ENCODE data around the gene RNU1-2. TPM values are rescaled to one million over a fixed set of nuclear protein-coding genes. Genes with fewer than 3 reads are reported as not detected.
"Not testable (repeated sequence)": the region's sequence is repeated elsewhere in the genome, so short reads cannot be mapped to it uniquely, and the experiment has no call there.

RNU1-2 gene
- total RNA-seq, 1 donor from 2014 or later, result under 0.01 TPM

- not testable (repeated sequence) for DNase-seq
Observed at GRCh38 chr1:16911851-16912721, 16.3 kb downstream of the RNU1-2 start.

GRCh38 chr1:16912742-16913141, 17.0 kb downstream of the RNU1-2 start:
- DNase-seq, result not testable (repeated sequence)

GRCh38 chr1:16913181-16913832, 17.5 kb downstream of the RNU1-2 start:
- no peak for DNase-seq

- DNase-seq, result peak; percentile 97
Observed at GRCh38 chr1:16913833-16914662, 18.3 kb downstream of the RNU1-2 start.

GRCh38 chr1:16914928-16915626, 19.3 kb downstream of the RNU1-2 start:
- not testable (repeated sequence) for DNase-seq

GRCh38 chr1:16915627-16915973, 19.8 kb downstream of the RNU1-2 start:
- DNase-seq, result no peak

- DNase-seq, result not testable (repeated sequence)
Observed at GRCh38 chr1:16916036-16916880, 20.5 kb downstream of the RNU1-2 start.

- no peak for DNase-seq
Observed at GRCh38 chr1:16918371-16918770, 22.6 kb downstream of the RNU1-2 start.

- not testable (repeated sequence) for DNase-seq
Observed at GRCh38 chr1:16918936-16919665, 23.3 kb downstream of the RNU1-2 start.

- DNase-seq, result no peak
Observed at GRCh38 chr1:16920951-16921350, 25.2 kb downstream of the RNU1-2 start.

GRCh38 chr1:16921391-16922185, 25.8 kb downstream of the RNU1-2 start, which contains the start of gene CROCC:
TSS of gene CROCC (plus strand) at chr1:16921931. CDS start at chr1:16922019, 88 bp downstream.
- peak; percentile 48 for DNase-seq

GRCh38 chr1:16922466-16922865, 26.7 kb downstream of the RNU1-2 start:
- no peak for DNase-seq

GRCh38 chr1:16922885-16923431, 27.2 kb downstream of the RNU1-2 start:
- peak; percentile 45 for DNase-seq

- DNase-seq, result no peak
Observed at GRCh38 chr1:16924216-16924918, 28.6 kb downstream of the RNU1-2 start.

GRCh38 chr1:16924919-16925477, 29.2 kb downstream of the RNU1-2 start:
- DNase-seq, result no peak

- no peak for DNase-seq
Observed at GRCh38 chr1:16925635-16926490, 30.1 kb downstream of the RNU1-2 start.

GRCh38 chr1:16926491-16927073, 30.8 kb downstream of the RNU1-2 start:
- DNase-seq, result no peak
